Measurements from ENCODE around the gene BAK1.

Gene BAK1

GRCh38 chr6:33616913-33617312 lies 36.8 kb upstream of the BAK1 start:
- H3K27ac ChIP-seq (ENCODE audit: low read length) = no peak overlapping the region
- H3K4me3 ChIP-seq (ENCODE audit: low read length) = no peak overlapping the region
- H3K79me2 ChIP-seq (ENCODE audit: low read length) = peaks cover 6% of the 10 kb centered on the region
- H3K4me2 ChIP-seq (ENCODE audit: low read length) = no peak overlapping the region
- H4K20me1 ChIP-seq (ENCODE audit: insufficient read depth, low read length) = no peaks in the 10 kb centered on the region
- H3K4me1 ChIP-seq (ENCODE audit: low read length) = 0 out of 2 replicates have a peak, but pooled peaks cover 5% of the 10 kb centered on the region
- H3K9ac ChIP-seq (ENCODE audit: low read length) = no peak overlapping the region
- H3K9me3 ChIP-seq (ENCODE audit: insufficient read depth, low read length) = no peaks in the 10 kb centered on the region
- TF ChIP-seq EZH2phosphoT487 (IDR thresholded peaks at IDR 0.05; ENCODE audit: low read depth) = no peak
- TF ChIP-seq, protein P1, sequence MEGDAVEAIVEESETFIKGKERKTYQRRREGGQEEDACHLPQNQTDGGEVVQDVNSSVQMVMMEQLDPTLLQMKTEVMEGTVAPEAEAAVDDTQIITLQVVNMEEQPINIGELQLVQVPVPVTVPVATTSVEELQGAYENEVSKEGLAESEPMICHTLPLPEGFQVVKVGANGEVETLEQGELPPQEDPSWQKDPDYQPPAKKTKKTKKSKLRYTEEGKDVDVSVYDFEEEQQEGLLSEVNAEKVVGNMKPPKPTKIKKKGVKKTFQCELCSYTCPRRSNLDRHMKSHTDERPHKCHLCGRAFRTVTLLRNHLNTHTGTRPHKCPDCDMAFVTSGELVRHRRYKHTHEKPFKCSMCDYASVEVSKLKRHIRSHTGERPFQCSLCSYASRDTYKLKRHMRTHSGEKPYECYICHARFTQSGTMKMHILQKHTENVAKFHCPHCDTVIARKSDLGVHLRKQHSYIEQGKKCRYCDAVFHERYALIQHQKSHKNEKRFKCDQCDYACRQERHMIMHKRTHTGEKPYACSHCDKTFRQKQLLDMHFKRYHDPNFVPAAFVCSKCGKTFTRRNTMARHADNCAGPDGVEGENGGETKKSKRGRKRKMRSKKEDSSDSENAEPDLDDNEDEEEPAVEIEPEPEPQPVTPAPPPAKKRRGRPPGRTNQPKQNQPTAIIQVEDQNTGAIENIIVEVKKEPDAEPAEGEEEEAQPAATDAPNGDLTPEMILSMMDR (IDR thresholded peaks at IDR 0.05; ENCODE audit: low read depth, low read length) = no peak
- H2AFZ ChIP-seq (ENCODE audit: low read depth, low read length) = no peak overlapping the region
- H3K27me3 ChIP-seq (ENCODE audit: low read depth, low read length) = no peaks in the 10 kb centered on the region
- no peaks in the 10 kb centered on the region for H3K36me3 ChIP-seq (replicated peaks; ENCODE audit: low read depth, low read length)

- TF ChIP-seq EZH2phosphoT487 (IDR thresholded peaks at IDR 0.05; ENCODE audit: low read depth) = no peak
- TF ChIP-seq, protein P1 (IDR thresholded peaks at IDR 0.05; ENCODE audit: low read depth, low read length) = no peak
- Histone ChIP-seq H3K4me3 (ENCODE audit: low read length) (no peak overlapping the region), H3K4me2 (ENCODE audit: low read length) (no peak overlapping the region), H3K9ac (ENCODE audit: low read length) (no peak overlapping the region), H2AFZ (ENCODE audit: low read depth, low read length) (no peak overlapping the region), H3K27ac (ENCODE audit: low read length) (no peak overlapping the region), H3K79me2 (ENCODE audit: low read length) (no peaks in the 10 kb centered on the region), H3K4me1 (ENCODE audit: low read length) (0 out of 2 replicates have a peak, but pooled peaks cover 5% of the 10 kb centered on the region), H3K36me3 (replicated peaks; ENCODE audit: low read depth, low read length) (no peaks in the 10 kb centered on the region), H3K9me3 (ENCODE audit: insufficient read depth, low read length) (no peaks in the 10 kb centered on the region), H4K20me1 (ENCODE audit: insufficient read depth, low read length) (no peaks in the 10 kb centered on the region), H3K27me3 (ENCODE audit: low read depth, low read length) (no peaks in the 10 kb centered on the region)
Observed at GRCh38 chr6:33616113-33616512, 36.0 kb upstream of the BAK1 start.

GRCh38 chr6:33613795-33614168 lies 33.7 kb upstream of the BAK1 start:
- H2AFZ ChIP-seq (ENCODE audit: low read depth, low read length) = no peak overlapping the region
- no peaks in the 10 kb centered on the region for H3K9me3 ChIP-seq (ENCODE audit: insufficient read depth, low read length)
- no peaks in the 10 kb centered on the region for H3K4me1 ChIP-seq (ENCODE audit: low read length)
- no peak overlapping the region for H3K4me2 ChIP-seq (ENCODE audit: low read length)
- no peaks in the 10 kb centered on the region for H3K36me3 ChIP-seq (replicated peaks; ENCODE audit: low read depth, low read length)
- H3K27me3 ChIP-seq (ENCODE audit: low read depth, low read length) = no peaks in the 10 kb centered on the region
- H3K79me2 ChIP-seq (ENCODE audit: low read length) = no peaks in the 10 kb centered on the region
- TF ChIP-seq EZH2phosphoT487 (IDR thresholded peaks at IDR 0.05; ENCODE audit: low read depth) = no peak
- TF ChIP-seq, protein P1 (IDR thresholded peaks at IDR 0.05; ENCODE audit: low read depth, low read length) = no peak
- no peak overlapping the region for H3K9ac ChIP-seq (ENCODE audit: low read length)
- H4K20me1 ChIP-seq (ENCODE audit: insufficient read depth, low read length) = no peaks in the 10 kb centered on the region
- H3K27ac ChIP-seq (ENCODE audit: low read length) = no peak overlapping the region
- H3K4me3 ChIP-seq (ENCODE audit: low read length) = no peak overlapping the region

DNA sequence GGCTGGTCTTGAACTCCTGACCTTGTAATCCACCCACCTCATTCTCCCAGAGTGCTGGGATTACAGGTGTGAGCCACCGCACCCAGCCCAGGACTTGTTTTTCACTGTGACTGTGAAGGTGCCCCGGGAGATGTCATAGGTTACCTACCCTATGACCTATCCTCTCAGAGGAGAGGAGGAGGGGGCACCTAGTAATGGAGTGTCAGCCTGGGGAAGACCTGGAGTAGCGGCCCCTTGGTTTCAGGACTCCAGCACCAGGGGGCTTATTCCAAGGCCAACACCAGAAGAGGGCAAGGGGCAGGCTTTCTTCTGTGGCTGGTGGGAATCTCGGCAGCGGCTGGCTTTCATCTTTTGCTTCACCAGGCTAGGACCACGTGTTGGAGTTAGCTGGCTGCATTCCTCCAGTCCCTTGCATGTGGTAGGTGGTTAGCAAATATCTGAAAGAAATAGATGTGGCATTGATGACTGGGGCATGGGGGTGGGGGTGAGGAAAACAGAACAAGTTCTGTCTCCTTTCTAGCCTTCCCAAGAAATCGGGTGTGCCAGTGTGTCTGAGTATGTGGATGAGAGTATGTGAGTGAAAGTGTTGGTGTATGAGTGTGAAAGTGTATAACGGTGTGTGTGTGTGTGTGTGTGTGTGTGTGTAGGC lies 33.2 kb upstream of the BAK1 start:
- Histone ChIP-seq H2AFZ (ENCODE audit: low read depth, low read length) (no peak overlapping the region), H3K4me2 (ENCODE audit: low read length) (no peak overlapping the region), H3K27ac (ENCODE audit: low read length) (no peak overlapping the region), H3K79me2 (ENCODE audit: low read length) (no peaks in the 10 kb centered on the region), H3K36me3 (replicated peaks; ENCODE audit: low read depth, low read length) (no peaks in the 10 kb centered on the region), H3K9me3 (ENCODE audit: insufficient read depth, low read length) (no peaks in the 10 kb centered on the region), H3K4me1 (ENCODE audit: low read length) (no peaks in the 10 kb centered on the region), H3K27me3 (ENCODE audit: low read depth, low read length) (no peaks in the 10 kb centered on the region), H3K9ac (ENCODE audit: low read length) (no peak overlapping the region), H3K4me3 (ENCODE audit: low read length) (no peak overlapping the region), H4K20me1 (ENCODE audit: insufficient read depth, low read length) (no peaks in the 10 kb centered on the region)
- TF ChIP-seq, protein P1 (IDR thresholded peaks at IDR 0.05; ENCODE audit: low read depth, low read length) = no peak
- no peak for TF ChIP-seq EZH2phosphoT487 (IDR thresholded peaks at IDR 0.05; ENCODE audit: low read depth)
